HG02981 (cell line): ENCODE measurements around the gene BCORL1.

Source experiments
- ATAC-seq: cut with Tn5 transposase; IDR thresholded peaks from one replicate; pipeline ENCODE4 v1.9.1; 2021; ENCODE audit warnings: mild to moderate bottlenecking, moderate library complexity; ENCODE audit not compliant: unreplicated experiment

The BCORL1 gene

DNA sequence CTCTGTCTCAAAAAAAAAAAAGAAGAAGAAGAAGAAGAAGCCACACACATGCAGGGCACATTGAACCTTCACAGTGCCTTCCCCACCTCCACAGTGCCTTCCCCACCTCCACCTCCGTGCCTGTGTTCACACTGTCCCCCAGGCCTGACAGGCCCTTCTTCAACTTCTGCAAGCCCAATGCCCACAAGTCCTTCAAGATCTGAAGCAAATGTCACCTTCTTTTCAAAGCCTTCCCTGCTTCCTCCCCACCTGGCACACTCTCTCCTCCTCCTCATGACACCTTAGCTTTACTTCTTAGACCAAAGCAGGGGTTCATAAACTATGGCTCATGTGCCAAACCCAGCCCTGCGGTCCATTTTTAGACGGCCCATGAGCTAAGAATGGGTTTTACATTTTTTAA is 107.9 kb downstream of the BCORL1 start:
- no peak for ATAC-seq

- ATAC-seq: peak; percentile 99
Measured at GRCh38 chrX:130091980-130092522, 109.6 kb downstream of the BCORL1 start.

GRCh38 chrX:130093271-130093670 is 110.8 kb downstream of the BCORL1 start:
- ATAC-seq: no peak

- ATAC-seq: no peak
Measured at GRCh38 chrX:130094696-130095095, 112.3 kb downstream of the BCORL1 start.

DNA sequence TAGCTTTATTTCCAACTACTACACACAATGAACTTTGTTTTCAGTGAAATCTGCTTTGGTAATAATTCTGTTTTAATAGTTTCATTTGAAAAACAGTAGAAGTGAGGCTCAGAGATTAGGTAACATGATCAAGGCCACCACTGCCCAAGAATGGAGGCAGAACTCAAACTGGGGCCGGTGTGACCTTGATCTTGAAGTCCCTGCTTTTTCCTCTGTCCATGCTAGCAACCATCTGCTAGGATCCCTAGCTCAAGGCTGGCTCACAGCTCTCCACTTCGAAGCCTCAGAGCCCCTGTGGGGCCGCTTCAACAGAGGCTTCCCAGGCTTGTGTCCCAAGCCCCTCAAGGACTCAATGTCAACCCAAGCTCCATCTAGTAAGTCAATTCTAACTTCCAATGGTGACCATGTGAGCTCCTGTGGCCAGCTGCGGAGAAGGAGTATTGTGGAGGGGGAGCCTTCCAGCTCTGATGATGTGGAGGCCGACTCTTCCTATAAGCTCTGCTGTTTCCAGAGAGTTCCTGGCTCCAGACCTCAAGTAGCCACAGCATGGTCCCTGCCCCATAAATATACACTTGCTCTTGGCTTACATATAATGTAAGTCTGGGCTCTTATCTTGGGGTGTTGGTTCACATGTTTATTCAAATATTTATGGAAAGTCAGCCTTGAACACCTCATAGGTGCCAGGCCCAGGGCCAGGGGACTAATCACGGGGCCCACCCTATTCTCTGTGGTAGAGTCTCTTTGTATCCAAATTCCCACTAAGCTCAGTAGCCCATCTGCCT is 113.0 kb downstream of the BCORL1 start:
- no peak for ATAC-seq

GRCh38 chrX:130097507-130098209 is 115.2 kb downstream of the BCORL1 start:
- no peak for ATAC-seq

GRCh38 chrX:130098210-130098552 is 115.7 kb downstream of the BCORL1 start:
- no peak for ATAC-seq

DNA sequence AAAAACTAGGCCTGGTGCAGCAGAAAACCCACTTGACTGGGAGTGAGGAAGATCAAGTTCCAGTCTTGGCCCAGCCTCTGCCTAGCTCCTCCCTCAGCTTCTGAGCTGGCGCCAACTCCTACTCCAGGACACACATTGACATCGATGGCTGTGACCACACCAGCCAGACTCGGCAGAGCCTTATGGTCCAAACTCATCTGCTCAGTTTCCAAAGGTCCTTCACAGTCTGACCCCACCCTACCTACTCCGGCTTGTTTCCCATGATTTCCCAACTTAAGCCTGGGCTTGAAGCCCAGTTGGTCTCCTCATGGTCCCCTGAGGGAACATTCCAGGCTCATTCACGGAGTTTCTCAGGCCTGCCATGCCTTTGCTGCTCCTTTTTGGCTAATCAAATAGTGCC is 117.7 kb downstream of the BCORL1 start:
- ATAC-seq: no peak

GRCh38 chrX:130103605-130104004 is 121.2 kb downstream of the BCORL1 start:
- no peak for ATAC-seq

DNA sequence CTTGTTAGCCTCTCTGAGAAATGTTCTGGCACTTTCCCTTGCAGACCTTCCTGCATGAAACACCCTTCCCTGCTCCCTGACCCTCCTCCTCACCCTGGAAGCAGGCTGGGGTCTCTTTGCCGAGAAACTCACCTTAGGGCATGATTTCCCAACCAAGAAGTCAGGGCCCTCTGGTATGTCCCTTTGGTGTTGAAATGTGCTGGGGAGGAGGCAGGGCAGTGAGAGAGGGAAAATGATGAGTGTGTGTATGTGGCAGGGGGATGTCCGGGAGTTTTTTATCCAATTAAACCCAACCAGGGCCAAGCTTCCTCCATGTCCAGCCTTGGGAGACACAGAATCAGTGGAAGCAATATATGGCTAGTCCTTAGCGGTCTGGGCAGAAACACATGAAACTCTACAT is 122.8 kb downstream of the BCORL1 start:
- ATAC-seq: no peak

DNA sequence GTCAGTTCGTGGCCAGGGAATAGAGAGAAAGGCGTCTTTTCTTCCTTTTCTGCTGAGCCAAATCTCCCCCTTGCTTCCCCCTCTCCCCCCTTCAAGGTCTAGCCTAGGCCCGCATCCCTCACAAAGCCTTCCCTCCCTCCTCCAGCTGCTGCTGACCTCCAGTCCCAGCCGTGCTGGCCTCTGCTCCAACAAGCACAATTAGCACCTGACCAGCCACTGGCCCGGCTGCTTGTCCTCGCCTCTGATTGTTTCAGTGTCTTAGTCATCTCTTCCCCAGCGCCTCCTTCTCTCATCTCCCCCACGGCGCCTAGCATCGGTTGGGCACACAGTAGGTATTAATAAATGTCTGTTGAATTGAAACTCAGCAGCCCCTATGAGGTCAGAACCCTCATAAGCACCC is 123.6 kb downstream of the BCORL1 start:
- no peak for ATAC-seq
